Right lung (tissue), 5 donors: ENCODE measurements around the gene SLC10A3. TPM values are rescaled to one million over a fixed set of nuclear protein-coding genes. Genes with fewer than 3 reads are reported as not detected.
"Not testable (repeated sequence)": the region's sequence is repeated elsewhere in the genome, so short reads cannot be mapped to it uniquely, and the experiment has no call there.

ENCODE experiments used
- DNase-seq, 2 donors: peaks; one replicate each; pipeline ENCODE4 v3.0.0-alpha.2; 2013
- polyA plus RNA-seq, 5 donors: library from polyadenylated mRNA; unstranded; fragments of 120-200 nt; gene quantifications; one replicate each; pipeline versions ENCODE4 v1.2.1 to v1.2.3, GENCODE V29; 2013; ENCODE audit warnings: inconsistent platforms in 1 of 5, low replicate concordance in 1 of 5; ENCODE audit not compliant: insufficient read length in 5 of 5, insufficient read depth in 1 of 5

Gene SLC10A3
- polyA plus RNA-seq, 5 donors, result 13.6 to 24.7 (median 16.8) TPM

DNA sequence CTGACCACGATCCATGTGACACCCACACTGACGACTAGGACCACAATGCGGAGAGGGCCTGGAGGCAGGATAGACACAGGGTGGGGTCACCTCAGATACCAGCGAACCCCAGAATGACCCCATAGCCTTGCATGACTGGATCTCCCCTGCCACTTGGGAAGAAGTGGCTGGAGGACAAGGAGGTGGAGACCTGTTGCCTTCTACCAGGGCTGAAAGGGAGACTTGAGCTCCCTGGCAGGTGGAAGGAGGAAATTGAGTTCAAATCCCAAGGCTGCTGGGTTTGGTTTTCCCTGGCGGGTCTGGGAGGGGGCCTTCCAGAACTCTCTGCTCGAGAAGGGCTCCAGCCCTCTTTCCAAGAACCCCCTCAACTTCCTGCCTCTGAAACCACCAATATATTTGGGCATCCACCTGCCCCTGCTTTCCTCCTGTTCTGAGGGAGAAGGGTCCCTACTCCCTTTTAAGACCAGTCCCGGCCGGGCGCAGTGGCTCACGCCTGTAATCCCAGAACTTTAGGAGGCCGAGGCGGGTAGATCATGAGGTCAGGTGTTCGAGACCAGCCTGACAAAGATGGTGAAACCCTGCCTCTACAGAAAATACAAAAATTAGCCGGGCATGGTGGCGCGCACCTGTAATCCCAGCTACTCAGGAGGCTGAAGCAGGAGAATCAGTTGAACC lies 22.6 kb upstream of the SLC10A3 start:
- no peak for DNase-seq

DNA sequence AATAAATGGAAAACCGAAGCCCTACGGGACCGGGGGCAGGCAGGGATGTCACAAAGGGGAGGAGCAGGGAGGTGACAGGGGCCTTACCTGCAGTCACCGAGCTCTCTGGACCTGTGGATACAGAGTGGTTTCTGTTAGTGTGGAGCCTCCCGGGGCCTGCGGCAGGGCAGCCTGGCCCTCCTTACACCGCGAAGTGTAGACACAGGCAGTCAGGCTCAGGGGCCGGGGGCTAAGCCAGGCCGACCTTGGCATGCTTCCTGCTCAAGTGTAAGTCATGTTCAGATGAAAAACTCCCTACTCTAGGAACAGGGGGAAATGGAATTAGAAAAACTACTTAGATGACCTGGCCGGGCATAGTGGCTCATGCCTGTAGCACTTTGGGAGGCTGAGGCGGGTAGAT lies 21.3 kb upstream of the SLC10A3 start:
- DNase-seq, result no peak

DNA sequence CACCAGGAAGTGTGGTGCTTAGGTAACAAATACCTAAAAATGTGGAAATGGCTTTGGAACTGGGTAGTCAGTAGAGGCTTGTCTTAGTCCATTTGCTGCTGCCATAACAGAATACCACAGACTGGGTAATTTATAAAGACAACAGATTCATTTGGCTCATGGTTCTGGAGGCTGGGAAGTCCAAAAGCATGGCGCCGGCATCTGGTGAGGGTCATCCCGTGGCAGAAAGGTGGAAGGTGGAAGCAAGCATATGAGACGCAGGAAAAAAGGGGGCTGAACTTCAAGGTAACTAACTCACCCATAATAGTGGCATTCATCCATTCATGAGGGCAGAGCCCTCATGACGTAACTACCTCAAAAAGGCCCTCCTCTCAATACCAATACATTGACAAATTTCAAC lies 19.0 kb upstream of the SLC10A3 start:
- DNase-seq, result no peak

DNA sequence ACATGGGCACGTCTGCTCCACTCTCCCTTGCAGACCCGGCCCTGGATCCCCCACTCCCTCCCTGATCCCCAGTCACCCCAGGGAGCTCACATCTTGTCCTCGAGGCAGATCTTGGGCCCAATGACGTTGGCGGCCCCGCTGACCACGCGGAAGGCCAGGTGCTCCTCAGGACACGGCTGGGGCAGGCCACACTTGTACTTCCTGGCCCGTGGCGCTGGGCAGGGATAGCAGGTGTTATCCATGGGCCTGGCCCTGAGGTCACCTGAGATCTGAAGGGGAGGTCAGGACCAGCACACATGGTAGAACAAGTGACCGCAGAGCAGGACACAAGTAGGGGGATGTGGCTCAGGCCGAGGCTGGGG lies 17.9 kb upstream of the SLC10A3 start:
- no peak for DNase-seq

- no peak for DNase-seq
Observed at GRCh38 chrX:154507673-154508383, 17.4 kb upstream of the SLC10A3 start.

DNA sequence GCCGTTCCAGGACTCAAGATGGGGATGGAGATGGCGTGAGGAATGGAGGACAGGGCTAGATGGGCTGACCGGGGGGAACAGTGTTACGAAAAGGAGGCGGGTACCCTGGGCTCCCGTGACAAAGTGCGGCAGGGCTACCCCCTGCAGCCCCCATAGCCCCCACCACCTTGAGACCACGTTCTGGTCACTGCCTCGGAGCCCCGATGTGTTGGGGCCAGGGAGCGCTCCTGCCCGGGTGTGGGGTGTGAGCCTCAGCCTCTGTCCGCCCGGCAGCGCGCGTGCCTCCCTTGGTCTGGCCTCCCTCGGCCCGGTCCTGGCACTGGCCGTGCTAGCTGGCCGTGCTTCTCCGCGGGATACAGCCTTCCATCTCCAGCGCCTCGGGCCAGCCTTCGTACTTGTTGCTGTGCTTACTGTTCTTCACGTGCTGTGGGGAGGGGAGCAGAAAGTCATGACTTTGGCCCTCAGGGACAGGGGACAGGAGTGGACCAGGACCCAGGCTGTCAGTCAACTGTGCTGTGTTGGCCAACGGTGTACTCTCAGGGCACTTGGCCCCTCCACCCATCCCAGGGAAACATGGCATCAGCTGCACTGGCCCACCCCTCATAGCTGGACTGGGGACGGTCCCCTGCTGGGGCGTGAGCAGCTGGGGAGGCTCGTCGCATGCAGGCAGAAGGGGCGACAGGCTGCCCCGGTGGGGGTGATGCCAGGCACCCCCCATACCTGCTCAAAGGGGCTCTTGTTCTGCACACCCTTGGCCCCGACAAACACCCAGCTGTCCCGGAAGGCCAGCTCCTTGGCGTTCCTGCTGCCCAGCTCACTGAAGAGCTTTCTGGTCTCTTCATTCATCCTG lies 16.3 kb upstream of the SLC10A3 start:
- no peak for DNase-seq

DNA sequence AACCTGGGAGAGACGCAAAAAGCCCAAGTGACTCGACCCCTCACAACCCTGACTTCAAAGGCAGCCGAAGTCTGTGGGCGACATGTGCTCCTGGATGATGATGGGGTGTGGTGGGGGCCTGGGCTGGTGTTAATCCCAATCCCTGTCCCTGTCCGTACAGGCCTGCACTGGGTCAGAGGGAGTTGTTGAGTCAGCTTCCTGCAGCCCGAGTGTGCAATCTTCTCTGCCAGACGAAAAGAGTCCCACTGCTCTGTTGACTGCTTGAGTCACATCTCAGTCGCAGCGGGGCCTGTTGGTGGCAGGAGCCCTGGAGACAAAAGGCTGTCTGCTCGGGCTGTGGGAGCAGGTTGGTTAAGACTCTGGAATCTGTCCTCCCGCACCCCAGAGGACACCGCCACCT lies 15.3 kb upstream of the SLC10A3 start:
- DNase-seq, result no peak

DNA sequence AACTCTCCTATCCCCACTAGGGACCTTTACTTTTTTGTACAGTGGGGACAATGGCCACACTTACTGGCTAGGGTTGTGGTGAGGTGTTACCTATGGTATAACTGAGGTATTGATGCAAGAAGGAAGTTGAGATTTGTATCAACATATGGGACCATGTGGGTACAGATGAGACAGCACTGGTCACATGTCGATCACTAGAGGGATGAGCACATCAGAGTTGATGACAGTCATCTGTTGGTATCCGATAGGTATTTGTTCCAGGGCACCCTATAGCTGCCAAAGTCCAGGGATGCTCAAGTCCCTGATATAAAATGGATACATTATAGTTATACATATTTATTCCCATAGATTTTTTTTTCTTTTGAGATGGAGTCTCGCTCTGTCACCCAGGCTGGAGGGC lies 12.6 kb upstream of the SLC10A3 start:
- no peak for DNase-seq

GRCh38 chrX:154502098-154502497 lies 11.7 kb upstream of the SLC10A3 start:
- DNase-seq, result no peak

DNA sequence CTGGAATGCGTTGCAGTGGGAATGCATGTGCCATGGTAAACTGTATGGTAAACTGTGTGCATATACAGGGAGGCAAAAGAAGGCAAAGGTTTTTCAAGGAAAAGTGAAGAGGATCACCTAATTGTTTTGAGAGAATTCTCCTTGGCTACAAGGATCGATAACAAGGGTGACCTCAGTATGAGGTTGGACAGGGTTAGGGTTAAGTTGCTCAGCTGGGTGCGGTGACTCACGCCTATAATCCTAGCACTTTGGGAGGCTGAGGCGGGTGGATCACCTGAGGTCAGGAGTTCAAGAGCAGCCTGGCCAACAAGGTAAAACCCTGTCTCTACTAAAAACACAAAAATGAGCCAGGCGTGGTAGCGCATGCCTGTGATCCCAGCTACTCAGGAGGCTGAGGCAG lies 11.0 kb upstream of the SLC10A3 start:
- not testable (repeated sequence) for DNase-seq

- not testable (repeated sequence) for DNase-seq
Observed at GRCh38 chrX:154496591-154497137, 6.2 kb upstream of the SLC10A3 start.

GRCh38 chrX:154495472-154495922 lies 5.1 kb upstream of the SLC10A3 start:
- no peak for DNase-seq

- DNase-seq, result no peak
Observed at GRCh38 chrX:154494715-154495114, 4.3 kb upstream of the SLC10A3 start.

- DNase-seq, result no peak
Observed at GRCh38 chrX:154490021-154490413, 412 bp downstream of the SLC10A3 start.

DNA sequence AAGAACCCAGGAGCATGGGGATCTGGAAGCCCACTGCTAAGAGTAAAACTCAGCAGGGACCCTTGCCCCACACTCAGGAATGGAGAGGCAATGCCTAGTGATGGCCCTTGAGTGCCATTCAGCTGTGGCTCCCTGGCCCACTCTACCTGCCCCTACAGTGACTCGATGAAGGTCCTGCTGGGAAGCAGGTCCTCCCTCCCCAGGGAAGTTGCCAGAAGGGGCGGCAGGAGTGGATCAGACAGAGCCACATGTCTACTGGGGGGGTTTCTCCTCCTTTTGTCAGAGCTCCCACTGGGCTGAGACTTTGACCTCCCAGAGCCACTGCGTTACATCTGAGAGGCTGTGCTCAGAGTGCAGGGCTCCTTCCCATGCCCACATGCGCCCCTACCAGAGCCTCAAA lies 1.2 kb downstream of the SLC10A3 start:
- DNase-seq, result no peak

GRCh38 chrX:154488336-154489075 lies 1.9 kb downstream of the SLC10A3 start:
- no peak for DNase-seq

GRCh38 chrX:154487518-154488290 lies 2.7 kb downstream of the SLC10A3 start:
- no peak for DNase-seq

DNA sequence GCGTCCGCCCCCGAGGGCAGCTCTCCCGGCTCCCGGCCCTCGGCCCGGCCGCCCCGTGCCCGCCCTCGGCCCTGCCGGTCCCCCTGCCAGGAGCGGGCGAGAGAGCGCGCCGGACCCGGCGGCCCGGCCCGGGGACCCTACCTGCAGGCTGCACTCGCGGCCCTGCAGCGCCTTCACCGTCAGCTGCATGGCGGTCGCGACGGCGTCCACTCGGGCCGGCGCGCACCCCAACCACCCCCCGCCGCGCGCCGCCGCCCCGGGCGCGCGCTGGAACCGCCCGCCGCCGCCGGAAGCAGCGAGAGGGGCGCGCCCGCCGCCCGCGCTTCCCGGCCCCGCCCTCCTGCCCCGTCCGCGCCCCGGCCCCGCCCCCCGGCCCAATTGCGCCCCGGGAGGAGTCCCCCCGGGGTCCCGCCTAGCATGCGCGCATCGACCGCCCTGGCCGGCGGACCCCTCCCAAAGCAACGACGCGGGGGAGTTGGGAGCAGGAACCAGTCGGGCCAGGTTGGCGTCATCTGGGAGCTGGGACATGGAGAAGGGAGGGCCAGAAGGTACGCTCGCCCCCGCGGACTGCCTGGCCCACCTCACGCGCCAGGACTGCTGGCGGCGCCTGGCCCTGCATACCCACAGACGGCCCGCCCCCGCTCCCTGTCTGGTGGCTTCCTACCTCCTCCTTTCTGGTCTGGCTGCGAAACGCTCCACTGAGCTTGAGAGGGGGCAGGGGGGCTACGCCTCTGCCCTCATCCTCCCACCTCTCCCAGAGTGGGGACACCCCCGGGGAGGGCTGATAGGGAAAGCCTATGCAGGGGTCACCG lies 3.8 kb downstream of the SLC10A3 start, which contains the start of gene UBL4A:
Gene UBL4A, minus strand, starts transcription at position 220 of the 812 bp plus-strand sequence. Its CDS starts 31 bp downstream, at position 189.
- DNase-seq, result peak; percentile 52 to 66

DNA sequence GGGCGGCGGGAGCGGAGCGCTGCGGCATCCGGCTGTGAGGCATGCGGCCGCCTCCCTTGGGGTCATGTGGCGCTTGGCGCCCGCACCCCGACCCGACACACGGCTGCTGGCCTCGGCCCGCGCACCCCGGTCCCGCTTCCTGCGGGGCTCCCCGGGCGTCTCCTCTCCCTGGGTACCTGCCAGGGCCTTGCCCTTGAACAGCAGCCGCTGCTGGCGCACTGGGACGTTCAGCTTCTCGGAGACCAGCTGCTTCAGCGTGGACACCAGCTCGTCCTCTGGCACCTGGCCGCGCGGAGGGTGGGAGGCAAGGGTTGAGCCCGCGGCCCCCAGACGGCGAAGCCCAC lies 4.4 kb downstream of the SLC10A3 start:
- no peak for DNase-seq
